ENCODE results near the gene CADM3.

GRCh38 chr1:159196543-159196942 lies 25.1 kb downstream of the CADM3 start:
- TF ChIP-seq POLR2A (conservative IDR thresholded peaks at IDR 0.05) (no peak), CHD2 (IDR thresholded peaks at IDR 0.05; ENCODE audit: low read depth, low read length) (no peak), MEF2A (IDR thresholded peaks at IDR 0.05; ENCODE audit: control insufficient read depth, low read depth, low read length) (no peak), PBX2 (CRISPR knock-in tag; IDR thresholded peaks at IDR 0.05; ENCODE audit: low read depth) (no peak), PBX2 (tag; conservative IDR thresholded peaks at IDR 0.05; ENCODE audit: low read depth) (no peak)
